HPDE6-E6E7 (cell line): ENCODE data around the gene PLEKHH1.
A peak's percentile ranks its signal among the peaks of the same experiment; 100 is the strongest.

ENCODE experiments used
- DNase-seq: peaks from one replicate; pipeline ENCODE4 v3.0.0; 2011; ENCODE audit warnings: missing footprints; ENCODE audit errors: extremely low spot score

PLEKHH1 gene

DNA sequence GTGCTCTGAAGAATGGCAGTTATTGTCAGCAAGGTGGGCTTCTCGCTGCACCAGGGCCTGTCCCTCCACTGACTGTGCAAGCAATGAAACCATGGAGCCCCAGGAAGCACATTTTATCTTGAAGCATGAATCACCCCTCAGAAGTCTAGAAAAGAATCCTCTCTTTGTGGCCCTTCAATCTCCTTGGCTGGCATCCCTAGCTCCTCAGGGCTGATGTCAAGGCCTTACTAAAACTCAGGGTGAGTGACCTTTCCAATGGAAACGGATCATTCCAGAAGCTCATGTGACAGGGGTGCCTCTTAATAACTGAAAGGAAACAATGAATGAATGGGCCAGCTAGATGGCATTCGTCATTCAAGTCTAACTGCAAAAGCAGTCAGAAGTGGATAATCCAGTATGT, 22.3 kb upstream of the PLEKHH1 start:
- DNase-seq: no peak

DNA sequence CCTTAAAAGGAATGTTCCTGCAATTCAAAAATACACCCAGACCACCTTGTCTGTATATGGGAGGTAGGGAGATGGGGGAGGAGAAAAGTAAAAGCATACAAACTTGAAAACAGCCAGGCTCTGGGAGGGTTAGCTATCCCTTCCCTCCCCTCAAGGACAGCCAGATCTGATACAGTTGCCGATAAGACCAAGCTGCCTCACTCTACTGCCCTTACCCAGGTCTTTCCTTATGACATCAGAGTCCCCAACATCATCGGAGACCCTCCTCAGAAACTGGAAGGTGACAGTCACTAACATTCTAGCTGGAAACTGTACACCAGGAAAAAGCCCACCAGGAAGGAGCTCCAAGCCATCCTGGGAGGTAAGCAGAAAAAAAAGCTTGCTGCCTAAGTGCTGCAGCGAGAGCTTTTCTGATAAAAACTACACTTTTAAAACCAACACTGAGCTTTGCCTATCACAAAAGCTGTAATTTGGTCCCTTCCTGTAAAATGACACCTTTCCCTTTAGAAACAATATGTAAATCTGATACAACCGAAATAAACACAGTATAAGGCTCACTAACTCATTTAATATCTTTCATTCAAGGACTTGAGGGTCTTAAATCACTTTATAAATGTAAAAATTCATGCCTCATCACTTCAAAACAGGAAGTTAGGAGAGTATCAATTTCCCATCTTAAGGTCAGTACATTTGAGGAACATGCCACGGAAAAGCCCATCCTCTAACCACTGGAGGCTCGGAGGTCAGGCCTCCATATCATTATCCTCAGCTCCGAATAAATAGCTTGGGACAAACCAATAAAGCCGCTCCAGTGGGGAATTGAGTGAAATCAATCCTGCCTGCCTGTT, 20.4 kb upstream of the PLEKHH1 start:
- no peak for DNase-seq

DNA sequence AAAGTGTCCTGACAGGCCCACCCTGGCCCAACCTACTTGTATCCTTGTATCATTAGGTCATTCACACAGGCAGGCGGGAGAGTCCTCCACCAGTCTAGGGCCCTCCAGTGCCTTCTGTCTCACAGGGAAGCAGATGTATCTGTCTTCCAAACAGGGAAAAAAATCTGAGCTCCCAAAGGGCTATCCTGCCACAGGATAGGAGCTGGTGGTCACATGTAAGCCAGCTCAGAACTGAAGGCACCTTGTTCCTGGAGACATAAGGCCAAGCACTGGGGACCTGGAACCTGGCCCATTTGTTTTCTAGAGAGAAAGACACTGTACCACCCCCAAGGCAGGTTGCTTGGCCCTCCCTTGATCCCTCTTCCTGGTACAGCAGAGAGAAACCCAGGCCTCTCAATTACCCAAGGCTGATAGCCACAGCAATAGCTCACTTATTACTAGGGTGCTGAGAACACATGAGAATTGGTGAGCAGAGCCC, 19.4 kb upstream of the PLEKHH1 start:
- DNase-seq: no peak

GRCh38 chr14:67514203-67514607, 18.9 kb upstream of the PLEKHH1 start:
- DNase-seq: no peak

DNA sequence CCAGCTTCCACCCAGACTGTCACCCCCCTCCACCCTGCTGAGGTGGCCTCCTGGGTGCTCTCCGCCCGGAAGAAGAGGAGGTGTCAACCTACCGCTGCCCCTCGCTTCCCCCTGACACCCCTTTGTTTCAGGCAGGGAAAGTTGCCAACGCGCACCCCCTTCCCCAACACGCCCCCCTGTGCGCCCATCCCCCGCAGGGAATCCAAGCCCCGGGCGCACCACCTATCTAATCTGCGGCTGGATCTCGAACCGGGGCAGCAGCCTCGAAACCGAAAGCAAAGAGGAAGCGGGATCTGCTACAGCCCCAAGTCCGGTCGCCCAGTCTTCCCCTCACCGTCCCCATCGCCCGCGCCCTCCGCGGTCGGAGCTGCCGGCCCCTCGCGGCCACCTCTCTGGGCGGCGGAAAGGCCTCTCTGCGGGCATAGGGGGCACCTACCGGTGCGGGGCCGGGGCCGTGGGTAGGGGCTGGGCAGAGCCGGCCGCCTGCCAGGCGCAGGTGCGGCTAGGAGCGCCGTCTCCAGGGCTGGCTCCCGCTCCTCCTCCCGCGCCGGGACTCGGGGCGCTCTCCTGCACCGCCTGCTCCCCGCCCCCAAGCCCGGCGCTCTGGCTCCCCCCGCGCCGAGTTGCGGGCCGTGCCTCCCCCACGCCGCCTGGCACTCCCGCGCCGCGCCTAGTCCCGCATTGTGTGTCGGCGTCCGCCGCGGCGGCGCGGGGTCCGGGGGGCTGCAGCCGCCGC, 18.3 kb upstream of the PLEKHH1 start:
- peak; percentile 41 for DNase-seq

- DNase-seq: no peak
These were observed 17.6 kb upstream of the PLEKHH1 start for GRCh38 chr14:67515386-67516079.

DNA sequence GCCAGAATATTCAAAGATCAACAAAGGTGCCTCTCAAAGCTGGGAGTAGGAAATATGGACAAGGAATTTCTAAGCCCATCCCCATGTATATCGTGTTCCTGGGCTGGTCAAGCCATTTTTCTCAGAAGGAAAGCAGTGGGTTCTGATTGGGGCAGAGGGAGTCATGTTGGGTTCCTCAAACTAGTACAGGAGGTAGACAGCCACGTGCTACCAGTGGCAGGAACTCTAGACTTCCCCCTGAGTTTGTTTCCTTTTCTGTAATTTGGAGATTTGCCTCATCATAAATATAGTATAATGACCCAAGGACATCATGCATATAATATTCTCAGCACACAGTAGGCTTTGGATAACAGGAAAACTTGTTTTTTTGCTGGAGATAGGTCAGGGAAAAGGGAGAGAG, 16.4 kb upstream of the PLEKHH1 start:
- DNase-seq: no peak

DNA sequence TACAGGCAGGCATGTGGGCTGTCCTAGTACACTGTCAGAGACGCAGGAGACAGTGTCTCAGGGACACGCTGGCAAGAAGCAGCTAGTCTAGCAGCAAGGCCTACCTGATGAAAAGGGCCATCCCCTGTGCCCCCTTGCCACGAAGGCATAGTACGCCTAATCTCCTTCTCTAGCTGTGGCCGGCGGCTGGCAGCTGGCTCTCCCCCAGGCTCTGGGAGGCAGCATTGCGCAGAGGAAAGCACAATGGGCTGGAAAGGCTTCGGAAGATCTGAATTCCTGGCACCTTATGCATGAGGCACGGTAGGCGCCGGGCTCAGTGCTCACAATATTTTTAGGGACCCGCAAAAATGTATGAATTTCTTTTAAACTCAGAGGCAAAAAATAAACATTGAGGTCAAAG, 16.0 kb upstream of the PLEKHH1 start:
- no peak for DNase-seq

DNA sequence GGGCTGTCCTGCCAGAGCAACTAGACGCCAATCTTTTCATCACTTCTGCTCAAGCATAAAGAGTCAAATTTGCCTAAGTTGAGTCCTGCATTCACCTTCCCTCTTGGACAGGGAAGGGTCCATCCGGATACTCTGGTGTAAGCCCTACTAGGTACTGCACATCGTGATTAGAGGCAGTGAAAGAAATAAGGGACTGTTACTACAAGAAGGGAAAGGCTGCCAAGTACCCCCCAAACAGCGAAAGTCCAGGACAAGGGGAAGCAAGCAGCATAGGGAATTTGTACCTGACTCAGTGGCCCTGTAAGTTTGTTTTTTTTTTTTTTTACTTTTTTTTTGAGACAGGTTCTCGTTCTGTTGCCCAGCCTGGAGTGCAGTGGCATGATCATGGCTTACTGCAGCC, 13.7 kb upstream of the PLEKHH1 start:
- no peak for DNase-seq

DNA sequence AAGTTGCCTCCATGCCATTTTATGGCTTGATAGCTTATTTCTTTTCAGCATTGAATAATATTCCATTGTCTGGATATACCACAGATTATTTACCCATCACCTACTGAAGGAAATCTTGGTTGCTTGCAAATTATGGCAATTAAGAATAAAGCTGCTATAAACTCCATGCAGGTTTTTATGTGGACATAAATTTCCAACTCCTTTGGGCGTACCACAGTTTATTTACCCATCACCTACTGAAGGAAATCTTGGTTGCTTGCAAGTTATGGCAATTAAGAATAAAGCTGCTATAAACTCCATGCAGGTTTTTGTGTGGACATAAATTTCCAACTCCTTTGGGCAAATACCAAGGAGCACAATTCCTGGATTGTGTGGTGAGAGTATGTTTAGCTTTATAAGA, 12.6 kb upstream of the PLEKHH1 start:
- no peak for DNase-seq

- no peak for DNase-seq
These were observed 10.8 kb upstream of the PLEKHH1 start for GRCh38 chr14:67522270-67522669.

- no peak for DNase-seq
These were observed 9.1 kb upstream of the PLEKHH1 start for GRCh38 chr14:67523764-67524633.

DNA sequence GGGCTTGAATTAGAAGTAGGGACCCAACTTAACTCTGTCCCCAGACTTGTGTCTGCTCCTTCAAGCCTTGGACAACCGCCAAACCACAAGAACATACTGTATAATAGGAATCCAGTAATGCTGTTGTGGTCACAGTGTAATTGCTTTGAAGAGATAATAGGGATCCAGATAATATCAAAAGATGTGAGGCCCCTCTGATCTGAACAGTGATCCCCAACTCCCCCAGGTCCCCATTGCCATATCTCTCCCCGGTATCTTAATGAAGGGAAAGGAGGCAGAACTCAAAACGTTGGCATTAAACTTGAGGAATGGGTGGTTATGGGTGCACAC, 8.5 kb upstream of the PLEKHH1 start:
- no peak for DNase-seq

DNA sequence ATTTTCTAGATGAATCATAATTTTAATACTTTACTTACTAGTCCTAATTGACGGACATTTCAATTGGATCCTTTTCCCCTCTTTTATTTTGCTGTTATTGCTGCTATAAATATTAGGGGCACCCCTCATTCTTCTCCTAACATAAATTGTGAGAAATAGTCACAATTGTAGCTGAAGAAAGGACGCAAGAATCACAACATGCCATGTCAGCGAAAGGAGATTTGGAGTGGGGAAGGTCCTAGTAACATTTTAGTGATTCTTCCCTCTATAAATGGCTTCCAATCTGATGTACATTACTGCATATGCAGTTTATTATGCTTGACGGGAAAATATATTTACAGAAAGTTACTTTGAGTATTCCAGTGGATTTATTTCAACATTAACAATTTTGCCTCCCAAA, 7.7 kb upstream of the PLEKHH1 start:
- DNase-seq: no peak

- DNase-seq: no peak
These were observed 6.9 kb upstream of the PLEKHH1 start for GRCh38 chr14:67526181-67526580.

GRCh38 chr14:67526676-67527459, 6.2 kb upstream of the PLEKHH1 start:
- DNase-seq: peak; percentile 52

GRCh38 chr14:67527756-67528155, 5.3 kb upstream of the PLEKHH1 start:
- no peak for DNase-seq

- no peak for DNase-seq
These were observed 4.8 kb upstream of the PLEKHH1 start for GRCh38 chr14:67528276-67528675.

DNA sequence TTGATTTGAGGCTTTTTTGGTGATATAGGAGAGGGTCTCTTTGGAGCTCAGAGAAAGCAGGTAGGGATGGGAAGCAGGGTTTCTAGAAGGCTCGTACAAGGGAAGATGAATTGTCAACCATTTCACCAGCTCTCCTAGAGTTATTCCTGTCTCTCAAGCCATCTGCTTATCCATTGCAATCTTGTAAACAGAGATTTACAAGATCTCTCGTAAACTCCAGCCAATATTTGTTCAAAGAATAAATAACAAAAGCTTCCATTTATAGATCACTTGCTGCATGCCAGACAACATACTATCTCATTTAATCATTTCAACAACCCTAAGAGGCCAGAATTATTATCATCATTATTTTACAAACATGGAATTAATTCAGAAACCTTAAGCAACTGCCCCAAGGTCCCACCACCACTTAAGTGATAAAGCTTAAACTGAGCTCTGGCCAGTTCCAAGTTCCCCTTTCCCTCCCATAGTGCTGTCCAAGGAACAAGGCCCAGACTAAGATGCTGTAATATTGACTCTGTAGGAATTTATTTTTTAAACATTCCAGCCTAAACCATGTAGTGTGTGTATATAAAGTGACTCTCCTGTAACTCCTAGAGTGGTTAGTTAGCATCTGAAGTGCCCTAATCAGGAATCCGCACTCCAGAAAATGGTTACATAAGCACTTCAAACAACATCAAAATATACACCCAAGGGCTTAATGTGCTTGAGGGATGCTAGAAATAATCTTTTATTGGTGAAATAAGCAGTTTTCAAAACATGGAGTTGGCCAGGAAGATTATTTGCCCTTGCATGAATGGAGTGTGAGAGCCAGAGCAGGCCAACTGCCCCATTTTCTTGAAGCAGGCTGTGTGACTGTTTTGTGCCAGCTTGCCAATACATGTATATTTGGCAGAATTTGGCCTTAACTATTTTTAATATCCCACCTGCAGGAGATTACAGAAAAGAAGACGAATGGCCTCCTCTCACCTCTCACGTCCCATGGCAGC, 2.8 kb upstream of the PLEKHH1 start:
- no peak for DNase-seq

- no peak for DNase-seq
These were observed 488 bp upstream of the PLEKHH1 start for GRCh38 chr14:67532606-67532997.
